A549 (cell line): ENCODE measurements around the gene KLHL36. TPM values are rescaled to one million over a fixed set of nuclear protein-coding genes. Genes with fewer than 3 reads are reported as not detected.

Source experiments
- ATAC-seq, 2 experiments: fragments of 200-7000 bp in 1 of 2; fragments of >200 bp in 1 of 2; cut with Nextera tagmentation in 1 of 2; cut with Tn5 transposase in 1 of 2; 3 replicates each; pipeline versions ENCODE4 v1.8.0 to v1.9.1; 2018 to 2020; ENCODE audit warnings: mild to moderate bottlenecking in 1 of 2, moderate library complexity in 1 of 2
- CTCF ChIA-PET: fragments of 300-600 bp; sonication (Branson Sonifier 250); formaldehyde crosslinking; extraction: SDS; loops from one replicate; lab custom pipeline; 2021; ENCODE audit warnings: antibody characterized with exemption, inconsistent platforms; lab: Yijun Ruan, JAX
- POLR2A ChIA-PET: fragments of 350-600 bp; formaldehyde crosslinking; extraction: SDS; loops from one replicate; lab custom pipeline; 2021; ENCODE audit warnings: antibody characterized with exemption, inconsistent platforms; lab: Yijun Ruan, JAX
- DNase-seq, 2 experiments: peaks; one replicate each; pipeline versions ENCODE4 v3.0.0 to v3.0.0-alpha.2; 2011 to 2016; ENCODE audit warnings: low read depth in 1 of 2, low spot score in 1 of 2
- FAIRE-seq: peaks from 2 replicates; lab custom pipeline; 2011; peaks lifted over from hg19 to GRCh38; lab: Jason Lieb, UNC
- H3K27ac ChIP-seq, 2 experiments: fragments of >200 bp; sonication (Bioruptor Twin); formaldehyde crosslinking; 3 replicates each; pipeline ENCODE4 v1.5.1; 2016 to 2017
- H3K4me1 ChIP-seq: fragments of >200 bp; sonication (Bioruptor Twin); formaldehyde crosslinking; 3 replicates; pipeline ENCODE4 v1.6.1; 2016
- H3K4me2 ChIP-seq: fragments of >200 bp; sonication (Bioruptor Twin); formaldehyde crosslinking; 3 replicates; pipeline ENCODE4 v1.6.1; 2016
- H3K4me3 ChIP-seq: fragments of >200 bp; sonication (Bioruptor Twin); formaldehyde crosslinking; 3 replicates; pipeline ENCODE4 v1.5.1; 2016
- H3K9me3 ChIP-seq: fragments of >200 bp; sonication (Bioruptor Twin); formaldehyde crosslinking; 3 replicates; pipeline ENCODE4 v1.6.1; 2016
- CEBPB ChIP-seq, 2 experiments: fragments of >200 bp in 1 of 2; sonication (Bioruptor Twin) in 1 of 2; formaldehyde crosslinking in 1 of 2; IDR thresholded peaks; 2 replicates each; pipeline ENCODE4 v1.6.1; 2012 to 2016
- EP300 ChIP-seq, 2 experiments: fragments of >200 bp; sonication (Bioruptor Twin); formaldehyde crosslinking; IDR thresholded peaks; 2 replicates in 1 of 2; 3 replicates in 1 of 2; pipeline ENCODE4 v1.6.1; 2016 to 2017
- HDAC2 ChIP-seq: fragments of 200-600 bp; sonication (generic); IDR thresholded peaks from 2 replicates; pipeline ENCODE4 v1.6.1; 2016
- HMGXB4 ChIP-seq: fragments of 250-450 bp; sonication (Bioruptor Pico); IDR thresholded peaks from 2 replicates; pipeline ENCODE4 v1.5.0; 2021; ENCODE audit warnings: mild to moderate bottlenecking, moderate library complexity, borderline replicate concordance
- JUN ChIP-seq, 2 experiments: fragments of >200 bp; sonication (Bioruptor Twin); formaldehyde crosslinking; IDR thresholded peaks; 2 replicates in 1 of 2; 3 replicates in 1 of 2; pipeline ENCODE4 v1.6.1; 2016 to 2017
- KDM5A ChIP-seq: fragments of 200-600 bp; sonication (generic); IDR thresholded peaks from 2 replicates; pipeline ENCODE4 v1.6.1; 2016; ENCODE audit warnings: antibody characterized with exemption, mild to moderate bottlenecking
- MAZ ChIP-seq: fragments of 150-350 bp; IDR thresholded peaks from 2 replicates; pipeline ENCODE4 v1.6.1; 2014; ENCODE audit warnings: antibody characterized with exemption, low read depth, low read length, borderline replicate concordance
- MYC ChIP-seq: IDR thresholded peaks from 2 replicates; pipeline ENCODE4 v1.6.1; 2012; ENCODE audit warnings: mild to moderate bottlenecking, inconsistent platforms, low read length, improper control_type of control experiment, borderline replicate concordance
- PHF8 ChIP-seq: fragments of 200-600 bp; sonication (generic); IDR thresholded peaks from 2 replicates; pipeline ENCODE4 v1.6.1; 2016; ENCODE audit warnings: low read depth, mild to moderate bottlenecking, antibody characterized with exemption, moderate library complexity, borderline replicate concordance
- POLR2A ChIP-seq: IDR thresholded peaks from 2 replicates; pipeline ENCODE4 v1.6.1; 2012; ENCODE audit warnings: mild to moderate bottlenecking, low read length
- RNF2 ChIP-seq: fragments of 200-600 bp; sonication (generic); IDR thresholded peaks from 2 replicates; pipeline ENCODE4 v1.6.1; 2016; ENCODE audit warnings: low read depth, mild to moderate bottlenecking, antibody characterized with exemption, moderate library complexity, borderline replicate concordance
- ZFP36 ChIP-seq: fragments of 450-650 bp; IDR thresholded peaks from 2 replicates; pipeline ENCODE4 v1.6.1; 2014; ENCODE audit warnings: borderline replicate concordance; ENCODE audit not compliant: partially characterized antibody
- WGBS: methylation state at CpG from one replicate; pipeline ENCODE4 v1.1.6; 2017; ENCODE audit errors: missing lambda C conversion rate; 5-methylcytosine and 5-hydroxymethylcytosine counted together
- polyA plus RNA-seq, 4 experiments: library from polyadenylated mRNA; depleted of rRNA in 3 of 4; stranded (reverse); fragments of >200 nt; fragmentation: RNase III in 1 of 4; extraction: RNeasy Plus Mini Kit Qiagen cat#74134 plus additional on column Dnase treatment in 1 of 4; gene quantifications; 2 replicates in 3 of 4; 3 replicates in 1 of 4; pipeline ENCODE4 v1.2.3, GENCODE V29; 2011 to 2017
- TF ChIP-seq, protein P1 (sequence below): fragments of >200 bp; sonication (Bioruptor Twin); formaldehyde crosslinking; IDR thresholded peaks from 3 replicates; pipeline ENCODE4 v1.6.1; 2016

KLHL36 gene
- polyA plus RNA-seq, 2 of the 4 experiments (the other 2 are of a cell fraction): 20.0 to 21.0 TPM

- FAIRE-seq (no peak), DNase-seq (no peak), ATAC-seq (peak; percentile 33 to 36)
- peak overlapping the region; percentile 82 to 98 for H3K27ac ChIP-seq
- POLR2A ChIA-PET: interaction anchor here (1.6 to 4.1 kb wide), 3 partner anchors 9 to 112 kb away, joined by 4 to 19 read pairs (median 5); partner anchors contain the start of gene MEAK7
- H3K4me1 ChIP-seq: peaks cover 49% of the 10 kb centered on the region
- TF ChIP-seq PHF8 (0 out of 2 replicates have a peak, but pooled peaks have one; percentile 43), MYC (no peak), RNF2 (0 out of 2 replicates have a peak, but pooled peaks have one; percentile 38), HDAC2 (peak; percentile 28; the same call in 1 of the 2 replicates), KDM5A (peak; percentile 49; the same call in 1 of the 2 replicates)
- CTCF ChIA-PET: interaction anchor here (0.7 to 4.8 kb wide), 6 partner anchors 15 to 434 kb away, joined by 3 to 30 read pairs (median 4); no protein-coding TSS in a partner anchor
- no peaks in the 10 kb centered on the region for H3K9me3 ChIP-seq
- H3K4me3 ChIP-seq: peak overlapping the region; percentile 92
- H3K4me2 ChIP-seq: peak overlapping the region; percentile 83
- 1% methylated on average over 28 of the region's 54 CpGs for WGBS
Measured at GRCh38 chr16:84617041-84617790, 31.1 kb upstream of the KLHL36 start.

- POLR2A ChIA-PET: interaction anchor here (0.6 to 4.1 kb wide), 10 partner anchors 10 to 117 kb away, joined by 3 to 19 read pairs (median 5); partner anchors contain the start of gene MEAK7
- 3% methylated on average over 22 of the region's 76 CpGs for WGBS
- DNase-seq (peak; percentile 88 to 98), ATAC-seq (peak; percentile 63 to 69), FAIRE-seq (no peak)
- CTCF ChIA-PET: interaction anchor here (0.6 to 7.1 kb wide), 5 partner anchors 17 to 108 kb away, joined by 3 to 284 read pairs (median 3); no protein-coding TSS in a partner anchor
- peaks cover 49% of the 10 kb centered on the region for H3K4me1 ChIP-seq
- H3K4me3 ChIP-seq: peak within 1 kb of the TSS; percentile 92
- peak within 1 kb of the TSS; percentile 83 for H3K4me2 ChIP-seq
- H3K9me3 ChIP-seq: no peaks in the 10 kb centered on the region
- TF ChIP-seq CEBPB (IDR thresholded peaks at IDR 0.05): peak; percentile 99
- 0 out of 2 replicates have a peak, but pooled peaks have one; percentile 15 for TF ChIP-seq RNF2
- TF ChIP-seq ZFP36: peak; percentile 31
- TF ChIP-seq, protein P1, sequence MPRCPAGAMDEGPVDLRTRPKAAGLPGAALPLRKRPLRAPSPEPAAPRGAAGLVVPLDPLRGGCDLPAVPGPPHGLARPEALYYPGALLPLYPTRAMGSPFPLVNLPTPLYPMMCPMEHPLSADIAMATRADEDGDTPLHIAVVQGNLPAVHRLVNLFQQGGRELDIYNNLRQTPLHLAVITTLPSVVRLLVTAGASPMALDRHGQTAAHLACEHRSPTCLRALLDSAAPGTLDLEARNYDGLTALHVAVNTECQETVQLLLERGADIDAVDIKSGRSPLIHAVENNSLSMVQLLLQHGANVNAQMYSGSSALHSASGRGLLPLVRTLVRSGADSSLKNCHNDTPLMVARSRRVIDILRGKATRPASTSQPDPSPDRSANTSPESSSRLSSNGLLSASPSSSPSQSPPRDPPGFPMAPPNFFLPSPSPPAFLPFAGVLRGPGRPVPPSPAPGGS: peak; percentile 93
- TF ChIP-seq HMGXB4: no peak
- peak; percentile 100 for TF ChIP-seq MAZ
- TF ChIP-seq POLR2A: peak; percentile 99
- peak; percentile 86 to 94 for TF ChIP-seq JUN (IDR thresholded peaks at IDR 0.05)
- no peak for TF ChIP-seq EP300 (IDR thresholded peaks at IDR 0.05)
- TF ChIP-seq, all 56 proteins: peak for 7
- peak within 1 kb of the TSS; percentile 82 to 98 for H3K27ac ChIP-seq
Measured at GRCh38 chr16:84617791-84618580, 30.3 kb upstream of the KLHL36 start, which contains the start of gene COTL1. Gene COTL1, minus strand, starts transcription at chr16:84618078. Its CDS starts 164 bp downstream, at chr16:84617914.
